Measurements from ENCODE around the gene INPP5A. TPM values are rescaled to one million over a fixed set of nuclear protein-coding genes. Genes with fewer than 3 reads are reported as not detected.

The INPP5A gene
- total RNA-seq, 1 donor from 2014 or later, result 41.0 TPM

GRCh38 chr10:132729810-132730572 is 192.4 kb downstream of the INPP5A start:
- H3K4me3 Mint-ChIP-seq, result no peak overlapping the region
- no peaks in the 10 kb centered on the region for H3K27me3 Mint-ChIP-seq (ENCODE audit: low read depth)
- peaks cover 13% of the 10 kb centered on the region for H3K36me3 Mint-ChIP-seq
- no peaks in the 10 kb centered on the region for H3K9me3 Mint-ChIP-seq
- no peak overlapping the region for H3K27ac Mint-ChIP-seq
- DNase-seq (ENCODE audit: low spot score in 2 of 2, unreplicated experiment in 2 of 2), result no peak
- no peak for TF ChIP-seq CTCF (IDR thresholded peaks at IDR 0.05; ENCODE audit: unreplicated experiment)
- H3K4me1 Mint-ChIP-seq, result no peaks in the 10 kb centered on the region

GRCh38 chr10:132730573-132730953 is 193.0 kb downstream of the INPP5A start:
- no peaks in the 10 kb centered on the region for H3K4me1 Mint-ChIP-seq
- H3K27ac Mint-ChIP-seq, result no peak overlapping the region
- no peaks in the 10 kb centered on the region for H3K9me3 Mint-ChIP-seq
- H3K36me3 Mint-ChIP-seq, result peaks cover 13% of the 10 kb centered on the region
- no peak overlapping the region for H3K4me3 Mint-ChIP-seq
- H3K27me3 Mint-ChIP-seq (ENCODE audit: low read depth), result no peaks in the 10 kb centered on the region
- TF ChIP-seq CTCF (IDR thresholded peaks at IDR 0.05; ENCODE audit: unreplicated experiment), result no peak
- no peak for DNase-seq (ENCODE audit: low spot score in 2 of 2, unreplicated experiment in 2 of 2)

GRCh38 chr10:132732518-132732917 is 194.9 kb downstream of the INPP5A start:
- no peak for TF ChIP-seq CTCF (IDR thresholded peaks at IDR 0.05; ENCODE audit: unreplicated experiment)
- H3K27me3 Mint-ChIP-seq (ENCODE audit: low read depth), result no peaks in the 10 kb centered on the region

GRCh38 chr10:132733926-132734325 is 196.3 kb downstream of the INPP5A start:
- no peaks in the 10 kb centered on the region for H3K4me1 Mint-ChIP-seq
- no peaks in the 10 kb centered on the region for H3K27me3 Mint-ChIP-seq (ENCODE audit: low read depth)
- no peak for TF ChIP-seq CTCF (IDR thresholded peaks at IDR 0.05; ENCODE audit: unreplicated experiment)
- DNase-seq (ENCODE audit: low spot score in 2 of 2, unreplicated experiment in 2 of 2), result no peak
- no peaks in the 10 kb centered on the region for H3K9me3 Mint-ChIP-seq
- no peak overlapping the region for H3K4me3 Mint-ChIP-seq
- no peaks in the 10 kb centered on the region for H3K36me3 Mint-ChIP-seq
- H3K27ac Mint-ChIP-seq, result no peak overlapping the region

More at GRCh38 chr10:132732518-132732917, 194.9 kb downstream of the INPP5A start:
- Mint-ChIP-seq H3K4me1 (no peaks in the 10 kb centered on the region), H3K4me3 (no peak overlapping the region), H3K27ac (no peak overlapping the region), H3K9me3 (no peaks in the 10 kb centered on the region), H3K36me3 (no peaks in the 10 kb centered on the region)
- DNase-seq (ENCODE audit: low spot score in 2 of 2, unreplicated experiment in 2 of 2), result no peak

GRCh38 chr10:132735341-132735775 is 197.8 kb downstream of the INPP5A start:
- H3K36me3 Mint-ChIP-seq, result no peaks in the 10 kb centered on the region
- no peaks in the 10 kb centered on the region for H3K9me3 Mint-ChIP-seq
- no peaks in the 10 kb centered on the region for H3K4me1 Mint-ChIP-seq
- no peak for DNase-seq (ENCODE audit: low spot score in 2 of 2, unreplicated experiment in 2 of 2)
- no peak overlapping the region for H3K27ac Mint-ChIP-seq
- no peak for TF ChIP-seq CTCF (IDR thresholded peaks at IDR 0.05; ENCODE audit: unreplicated experiment)
- H3K27me3 Mint-ChIP-seq (ENCODE audit: low read depth), result no peaks in the 10 kb centered on the region
- H3K4me3 Mint-ChIP-seq, result no peak overlapping the region

Measured in mesothelial cell of epicardium (in vitro differentiated cells).